ENCODE results near the gene RNU1-4.
"Not testable (repeated sequence)": the region's sequence is repeated elsewhere in the genome, so short reads cannot be mapped to it uniquely, and the experiment has no call there.

DNA sequence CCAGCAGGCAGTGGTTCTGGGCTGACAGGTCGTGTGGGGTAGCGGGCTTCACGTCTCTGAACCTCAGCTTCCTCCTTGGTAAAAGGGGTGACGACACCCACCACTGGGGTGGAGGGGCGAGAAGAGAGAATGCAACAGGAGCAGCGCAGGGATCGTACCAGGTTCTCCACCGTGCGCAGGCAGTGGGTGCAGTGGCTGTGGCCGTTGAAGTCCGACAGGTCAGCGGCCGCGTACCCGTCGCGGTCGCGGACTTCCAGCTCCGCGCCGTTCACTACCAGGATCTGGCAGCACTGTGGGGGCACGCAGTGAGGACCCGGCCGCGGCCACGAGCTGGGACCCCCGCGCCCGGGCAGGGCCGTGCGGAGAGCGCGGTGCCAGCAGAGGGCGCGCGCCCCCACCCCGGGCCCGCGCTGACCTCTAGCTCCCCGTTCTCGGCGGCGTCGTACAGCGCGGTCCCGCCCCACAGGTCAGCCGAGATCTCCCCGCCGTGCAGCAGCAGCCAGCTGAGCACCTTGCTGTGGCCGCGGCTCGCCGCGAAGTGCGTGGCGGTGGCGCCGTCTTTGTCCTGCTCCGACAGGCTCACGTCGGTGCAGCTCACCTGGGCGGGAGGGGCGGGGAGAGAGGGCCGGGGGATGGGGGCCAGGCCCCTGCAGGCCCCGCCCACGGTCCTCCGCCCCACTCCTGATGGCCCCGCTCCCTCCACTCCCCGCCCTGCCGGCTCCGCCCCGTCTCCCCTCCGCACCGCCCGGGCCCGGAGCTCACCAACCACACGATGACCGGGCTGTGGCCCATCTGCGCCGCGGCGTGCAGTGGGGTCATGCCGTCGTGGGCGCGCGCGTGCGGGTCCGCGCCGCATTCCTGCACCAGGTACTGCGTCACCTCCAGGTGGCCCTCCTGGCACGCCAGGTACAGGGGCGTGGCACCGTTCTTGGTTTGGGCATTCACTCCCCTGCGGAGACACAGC is 32.9 kb upstream of the RNU1-4 start:
- TF ChIP-seq, protein P1, sequence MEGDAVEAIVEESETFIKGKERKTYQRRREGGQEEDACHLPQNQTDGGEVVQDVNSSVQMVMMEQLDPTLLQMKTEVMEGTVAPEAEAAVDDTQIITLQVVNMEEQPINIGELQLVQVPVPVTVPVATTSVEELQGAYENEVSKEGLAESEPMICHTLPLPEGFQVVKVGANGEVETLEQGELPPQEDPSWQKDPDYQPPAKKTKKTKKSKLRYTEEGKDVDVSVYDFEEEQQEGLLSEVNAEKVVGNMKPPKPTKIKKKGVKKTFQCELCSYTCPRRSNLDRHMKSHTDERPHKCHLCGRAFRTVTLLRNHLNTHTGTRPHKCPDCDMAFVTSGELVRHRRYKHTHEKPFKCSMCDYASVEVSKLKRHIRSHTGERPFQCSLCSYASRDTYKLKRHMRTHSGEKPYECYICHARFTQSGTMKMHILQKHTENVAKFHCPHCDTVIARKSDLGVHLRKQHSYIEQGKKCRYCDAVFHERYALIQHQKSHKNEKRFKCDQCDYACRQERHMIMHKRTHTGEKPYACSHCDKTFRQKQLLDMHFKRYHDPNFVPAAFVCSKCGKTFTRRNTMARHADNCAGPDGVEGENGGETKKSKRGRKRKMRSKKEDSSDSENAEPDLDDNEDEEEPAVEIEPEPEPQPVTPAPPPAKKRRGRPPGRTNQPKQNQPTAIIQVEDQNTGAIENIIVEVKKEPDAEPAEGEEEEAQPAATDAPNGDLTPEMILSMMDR (optimal IDR thresholded peaks at IDR 0.05 in 1 of 3, IDR thresholded peaks at IDR 0.05 in 1 of 3, conservative IDR thresholded peaks at IDR 0.05 in 1 of 3; ENCODE audit: extremely low read depth in 1 of 3, insufficient read depth in 2 of 3, low read length in 3 of 3), result not testable (repeated sequence)
- not testable (repeated sequence) for TF ChIP-seq EZH2 (IDR thresholded peaks at IDR 0.05; ENCODE audit: low read length)

Measured in keratinocyte (primary cell).